Measurements from ENCODE around the gene OPN3.
"Not testable (repeated sequence)": the region's sequence is repeated elsewhere in the genome, so short reads cannot be mapped to it uniquely, and the experiment has no call there.

The OPN3 gene

DNA sequence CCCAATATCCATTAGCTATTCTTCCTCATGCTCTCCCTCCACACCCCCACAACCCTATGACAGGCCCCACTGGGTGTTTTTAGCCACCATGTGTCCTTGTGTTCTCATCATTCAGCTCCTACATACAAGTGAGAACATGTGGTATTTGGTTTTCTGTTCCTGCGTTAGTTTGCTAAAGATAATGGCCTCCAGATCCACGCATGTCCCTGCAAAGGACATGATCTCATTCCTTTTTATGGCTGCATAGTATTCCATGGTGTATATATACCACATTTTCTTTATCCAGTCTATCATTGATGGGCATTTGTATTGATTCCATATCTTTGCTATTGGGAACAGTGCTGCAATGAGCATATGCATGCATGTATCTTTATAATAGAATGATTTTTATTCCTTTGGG is 18.8 kb upstream of the OPN3 start:
- not testable (repeated sequence) for H3K9me3 Mint-ChIP-seq; H3K4me3 Mint-ChIP-seq; H3K36me3 Mint-ChIP-seq; ATAC-seq (replicated peaks); H3K27ac Mint-ChIP-seq; DNase-seq; H3K4me1 Mint-ChIP-seq
- peaks cover 22 to 27% of the 10 kb centered on the region in 2 donors for H3K27me3 Mint-ChIP-seq

- DNase-seq (no peak), ATAC-seq (replicated peaks) (no peak)
- no peak overlapping the region for H3K4me3 Mint-ChIP-seq
- H3K9me3 Mint-ChIP-seq, result peaks cover 0 to 4% of the 10 kb centered on the region in 2 donors
- H3K36me3 Mint-ChIP-seq, result peaks cover 0 to 1% of the 10 kb centered on the region in 2 donors
- no peaks in the 10 kb centered on the region for H3K4me1 Mint-ChIP-seq
- peaks cover 22 to 30% of the 10 kb centered on the region in 2 donors for H3K27me3 Mint-ChIP-seq
- H3K27ac Mint-ChIP-seq, result no peak overlapping the region
Observed at GRCh38 chr1:241658081-241658793, 18.1 kb upstream of the OPN3 start.

DNA sequence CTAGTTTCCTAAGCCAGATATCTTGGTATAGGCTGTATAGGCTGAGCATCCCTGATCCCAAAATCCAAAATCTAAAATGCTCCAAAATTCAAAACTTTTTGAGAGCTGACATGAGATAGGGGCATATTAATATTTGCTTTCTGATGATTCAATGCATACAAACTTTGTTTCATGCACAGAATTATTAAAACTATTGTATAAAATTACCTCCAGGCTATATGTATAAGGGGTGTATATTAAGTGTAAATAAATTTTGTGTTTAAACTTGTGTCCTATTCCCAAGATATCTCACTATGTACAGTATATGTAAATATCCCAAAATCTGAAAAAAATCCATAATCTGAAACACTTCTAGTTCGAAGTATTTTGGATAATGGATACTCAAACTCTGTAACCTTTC is 14.5 kb upstream of the OPN3 start:
- ATAC-seq (replicated peaks) (no peak), DNase-seq (no peak)
- Mint-ChIP-seq H3K4me3 (no peak overlapping the region), H3K27me3 (peaks cover 23 to 26% of the 10 kb centered on the region in 2 donors), H3K36me3 (peaks cover 0 to 1% of the 10 kb centered on the region in 2 donors), H3K9me3 (peaks cover 0 to 4% of the 10 kb centered on the region in 2 donors), H3K4me1 (no peaks in the 10 kb centered on the region), H3K27ac (no peak overlapping the region)

DNA sequence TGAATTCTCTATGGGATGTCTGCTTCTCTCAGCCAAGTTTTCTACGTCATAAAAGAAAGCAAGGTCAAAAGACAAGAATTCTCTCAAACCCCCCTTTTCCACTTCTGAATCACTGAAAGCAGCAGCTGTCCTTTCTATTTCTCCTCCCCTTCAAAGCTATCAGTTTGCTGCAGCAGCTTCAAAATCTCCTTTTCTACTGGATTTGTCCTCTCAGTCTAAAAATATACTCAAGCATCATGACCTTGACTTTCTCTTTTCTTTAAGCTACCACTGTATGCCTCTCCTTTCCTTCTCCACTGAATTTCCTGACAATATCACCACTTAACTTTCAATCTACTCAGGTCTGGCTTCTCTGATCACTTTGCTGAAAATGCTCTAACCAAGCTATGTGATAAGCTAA is 13.8 kb upstream of the OPN3 start:
- Mint-ChIP-seq H3K9me3 (no peaks in the 10 kb centered on the region), H3K4me3 (no peak overlapping the region), H3K4me1 (no peaks in the 10 kb centered on the region), H3K27me3 (peaks cover 20 to 23% of the 10 kb centered on the region in 2 donors), H3K36me3 (peaks cover 0 to 1% of the 10 kb centered on the region in 2 donors), H3K27ac (no peak overlapping the region)
- no peak for ATAC-seq (replicated peaks)
- DNase-seq, result no peak

DNA sequence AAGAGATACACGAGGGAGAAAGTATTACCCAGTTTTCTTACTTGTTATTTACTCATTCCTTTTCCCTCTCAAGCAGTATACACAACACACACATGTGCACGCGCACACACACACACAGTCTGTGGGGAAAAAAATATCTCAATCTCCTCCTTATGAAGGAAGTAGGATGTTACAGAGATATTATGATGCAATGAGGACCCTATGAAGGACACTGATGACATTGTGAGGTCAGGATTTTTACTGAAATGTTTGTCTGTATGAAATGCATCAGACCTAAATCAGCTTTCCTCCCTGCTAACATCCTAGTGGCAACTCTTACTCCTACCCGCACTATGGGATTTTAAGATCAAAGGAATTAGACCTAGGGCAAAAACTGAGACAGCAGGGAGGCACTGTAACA is 11.8 kb upstream of the OPN3 start, which contains the start of gene WDR64:
Gene WDR64, plus strand, starts transcription at position 270 of the 400 bp plus-strand sequence. CDS start 204 bp downstream, outside the sequence.
- ATAC-seq (replicated peaks) (no peak), DNase-seq (no peak)
- Mint-ChIP-seq H3K27ac (no peak within 1 kb of the TSS), H3K9me3 (no peaks in the 10 kb centered on the region), H3K27me3 (peaks cover 8 to 13% of the 10 kb centered on the region in 2 donors), H3K4me1 (no peaks in the 10 kb centered on the region), H3K4me3 (no peak within 1 kb of the TSS), H3K36me3 (no peaks in the 10 kb centered on the region)

GRCh38 chr1:241648159-241648558 is 8.0 kb upstream of the OPN3 start:
- H3K4me3 Mint-ChIP-seq, result no peak overlapping the region
- ATAC-seq (replicated peaks) (no peak), DNase-seq (no peak)
- H3K9me3 Mint-ChIP-seq, result peaks cover 4 to 5% of the 10 kb centered on the region in 2 donors
- peaks cover 0 to 10% of the 10 kb centered on the region in 2 donors for H3K27me3 Mint-ChIP-seq
- H3K4me1 Mint-ChIP-seq, result peaks cover 3 to 10% of the 10 kb centered on the region in 2 donors
- no peak overlapping the region for H3K27ac Mint-ChIP-seq
- no peaks in the 10 kb centered on the region for H3K36me3 Mint-ChIP-seq

- H3K27me3 Mint-ChIP-seq, result peaks cover 0 to 10% of the 10 kb centered on the region in 2 donors
- ATAC-seq (replicated peaks) (no peak), DNase-seq (no peak)
- H3K27ac Mint-ChIP-seq, result no peak overlapping the region
- H3K4me3 Mint-ChIP-seq, result no peak overlapping the region
- no peaks in the 10 kb centered on the region for H3K36me3 Mint-ChIP-seq
- peaks cover 5% of the 10 kb centered on the region in 2 donors for H3K9me3 Mint-ChIP-seq
- peaks cover 3 to 10% of the 10 kb centered on the region in 2 donors for H3K4me1 Mint-ChIP-seq
Observed at GRCh38 chr1:241647658-241648057, 7.5 kb upstream of the OPN3 start.

- no peak for ATAC-seq (replicated peaks)
- H3K27me3 Mint-ChIP-seq, result peaks cover 0 to 10% of the 10 kb centered on the region in 2 donors
Observed at GRCh38 chr1:241646201-241646600, 6.0 kb upstream of the OPN3 start.

GRCh38 chr1:241645199-241645598 is 5.0 kb upstream of the OPN3 start:
- Mint-ChIP-seq H3K36me3 (peaks cover 5 to 7% of the 10 kb centered on the region in 2 donors), H3K27ac (no peak overlapping the region), H3K27me3 (peaks cover 0 to 3% of the 10 kb centered on the region in 2 donors), H3K4me1 (peaks cover 13 to 23% of the 10 kb centered on the region in 2 donors), H3K9me3 (peaks cover 10 to 14% of the 10 kb centered on the region in 2 donors), H3K4me3 (no peak overlapping the region)
- ATAC-seq (replicated peaks) (no peak), DNase-seq (no peak)

More at GRCh38 chr1:241646201-241646600, 6.0 kb upstream of the OPN3 start:
- Mint-ChIP-seq H3K36me3 (peaks cover 5 to 7% of the 10 kb centered on the region in 2 donors), H3K4me3 (no peak overlapping the region), H3K27ac (no peak overlapping the region), H3K9me3 (peaks cover 10 to 14% of the 10 kb centered on the region in 2 donors), H3K4me1 (peaks cover 6 to 14% of the 10 kb centered on the region in 2 donors)
- no peak for DNase-seq

GRCh38 chr1:241644259-241644658 is 4.1 kb upstream of the OPN3 start:
- Mint-ChIP-seq H3K36me3 (peaks cover 7 to 8% of the 10 kb centered on the region in 2 donors), H3K4me3 (no peak overlapping the region), H3K27me3 (no peaks in the 10 kb centered on the region), H3K9me3 (peaks cover 10 to 14% of the 10 kb centered on the region in 2 donors), H3K27ac (no peak overlapping the region), H3K4me1 (peaks cover 13 to 23% of the 10 kb centered on the region in 2 donors)
- ATAC-seq (replicated peaks), result no peak
- no peak for DNase-seq

DNA sequence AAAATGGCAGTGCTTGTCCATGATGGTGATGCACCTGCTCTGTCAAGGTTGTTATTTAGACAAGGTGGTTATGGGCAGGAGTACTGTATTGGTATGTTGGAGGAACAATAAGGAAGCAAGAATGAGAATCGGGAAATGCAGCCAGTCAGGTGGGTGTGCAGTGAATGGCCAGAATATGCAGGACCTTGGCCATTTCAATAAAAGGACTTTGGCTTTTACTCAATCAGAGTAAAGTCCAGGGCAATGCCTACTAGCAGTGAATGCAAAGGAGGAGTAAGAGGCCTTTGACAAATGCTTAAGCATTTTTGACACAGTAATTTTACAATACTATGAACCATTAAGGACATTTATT is 2.4 kb upstream of the OPN3 start:
- ATAC-seq (replicated peaks) (no peak), DNase-seq (no peak)
- H3K9me3 Mint-ChIP-seq, result peaks cover 10 to 14% of the 10 kb centered on the region in 2 donors
- no peaks in the 10 kb centered on the region for H3K27me3 Mint-ChIP-seq
- H3K4me3 Mint-ChIP-seq, result no peak overlapping the region
- H3K36me3 Mint-ChIP-seq, result peaks cover 11 to 20% of the 10 kb centered on the region in 2 donors
- H3K27ac Mint-ChIP-seq, result no peak overlapping the region
- peaks cover 19 to 36% of the 10 kb centered on the region in 2 donors for H3K4me1 Mint-ChIP-seq

- peaks cover 22 to 42% of the 10 kb centered on the region in 2 donors for H3K4me1 Mint-ChIP-seq
- H3K27ac Mint-ChIP-seq, result no peak overlapping the region
- peaks cover 10 to 14% of the 10 kb centered on the region in 2 donors for H3K9me3 Mint-ChIP-seq
- no peak overlapping the region for H3K4me3 Mint-ChIP-seq
- DNase-seq (no peak), ATAC-seq (replicated peaks) (no peak)
- peaks cover 13 to 23% of the 10 kb centered on the region in 2 donors for H3K36me3 Mint-ChIP-seq
- no peaks in the 10 kb centered on the region for H3K27me3 Mint-ChIP-seq
Observed at GRCh38 chr1:241641773-241642592, 1.8 kb upstream of the OPN3 start.

GRCh38 chr1:241640867-241641622 is 876 bp upstream of the OPN3 start:
- peaks cover 13 to 26% of the 10 kb centered on the region in 2 donors for H3K36me3 Mint-ChIP-seq
- peaks cover 10 to 14% of the 10 kb centered on the region in 2 donors for H3K9me3 Mint-ChIP-seq
- peak overlapping the region; percentile 85 to 99 for H3K4me3 Mint-ChIP-seq
- peaks cover 22 to 51% of the 10 kb centered on the region in 2 donors for H3K4me1 Mint-ChIP-seq
- ATAC-seq (replicated peaks), result peak; percentile 46 to 51
- DNase-seq, result peak; percentile 18
- no peaks in the 10 kb centered on the region for H3K27me3 Mint-ChIP-seq
- peak overlapping the region; percentile 96 for H3K27ac Mint-ChIP-seq

DNA sequence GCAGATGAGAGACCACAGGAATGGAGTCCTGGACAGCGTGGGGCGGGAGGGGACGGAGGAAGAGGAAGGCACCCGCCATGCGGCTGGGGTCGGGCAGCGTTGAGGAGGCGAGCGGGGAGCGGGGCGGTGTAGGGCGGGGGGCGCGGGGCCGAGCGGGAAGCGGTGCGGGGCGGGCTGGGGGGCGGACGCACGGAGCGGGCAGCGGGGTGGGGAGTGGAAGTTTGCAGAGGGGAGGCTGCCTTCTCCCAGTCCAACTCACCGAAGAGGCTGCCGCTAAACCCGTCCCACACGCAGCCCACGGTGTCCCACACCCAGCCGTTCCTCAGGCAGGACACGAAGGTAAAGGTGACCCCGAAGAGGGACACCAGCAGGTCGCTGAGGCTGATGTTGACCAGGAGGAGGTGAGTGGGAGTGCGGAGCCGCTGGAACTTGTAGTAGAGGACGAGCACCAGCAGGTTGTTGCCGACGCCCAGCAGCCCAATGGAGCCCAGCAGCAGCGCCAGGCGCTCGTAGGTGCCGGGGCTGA is 483 bp downstream of the OPN3 start:
- Mint-ChIP-seq H3K4me1 (peaks cover 30 to 64% of the 10 kb centered on the region in 2 donors), H3K36me3 (peaks cover 22 to 36% of the 10 kb centered on the region in 2 donors), H3K27ac (peak overlapping the region; percentile 96), H3K4me3 (peak overlapping the region; percentile 97 to 99), H3K27me3 (no peaks in the 10 kb centered on the region), H3K9me3 (peaks cover 10 to 19% of the 10 kb centered on the region in 2 donors)
- ATAC-seq (replicated peaks) (peak; percentile 47 to 53), DNase-seq (no peak)

Data from stimulated activated naive B cell treated with anti-CD40 and anti-IgM and Interleukin-4, amounts not matched to agents 10 μg/mL and 1 μg/mL and 100 μg/mL, for 72 hours (primary cell).